ENCODE results near the gene CACNA2D2. TPM values are rescaled to one million over a fixed set of nuclear protein-coding genes. Genes with fewer than 3 reads are reported as not detected.

CACNA2D2 gene
- total and polyA plus RNA-seq, 2 of the 8 experiments (the other 6 are each of a cell fraction or from before 2014, with no cell fraction given): 14.1 to 25.0 TPM

DNA sequence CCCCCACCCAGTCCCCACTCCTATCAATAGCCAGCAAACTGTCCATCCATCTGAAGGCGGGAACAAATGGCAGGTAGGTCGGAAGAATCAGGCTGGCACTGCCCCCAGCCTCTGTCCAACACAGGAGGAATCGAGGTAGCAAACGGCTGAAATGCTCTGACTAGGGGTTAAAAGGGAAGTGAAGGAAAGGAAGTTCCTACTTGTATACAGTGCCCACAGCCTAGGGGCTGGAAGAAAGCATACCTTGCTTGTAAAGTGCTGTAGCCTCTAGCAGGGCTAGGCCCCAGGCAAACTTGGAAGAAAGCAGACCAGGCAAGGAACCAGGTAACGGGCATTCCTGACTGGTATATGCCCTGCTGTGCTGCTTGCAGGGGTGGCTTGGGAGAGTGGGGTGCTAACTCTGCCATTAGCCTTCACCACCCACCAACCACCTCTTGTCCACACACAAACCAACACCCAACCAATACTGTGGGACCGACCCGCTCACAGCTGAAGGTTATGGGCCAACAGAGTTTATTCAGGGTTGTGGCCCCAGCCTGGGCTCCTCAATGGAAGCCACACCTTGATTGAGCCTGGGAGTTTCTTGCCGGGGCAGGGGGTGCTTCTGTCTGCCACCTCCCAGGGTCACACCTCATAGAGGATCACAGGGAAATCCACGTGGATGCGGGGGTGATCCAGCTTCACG, 177.8 kb downstream of the CACNA2D2 start:
- Histone ChIP-seq H2BK120ac (replicated peaks; ENCODE audit: low read depth, low read length) (no peak overlapping the region), H3K79me2 (ENCODE audit: control insufficient read depth in 1 of 2, insufficient read depth in 2 of 2, low read length in 2 of 2) (peaks cover 0 to 13% of the 10 kb centered on the region in 2 experiments; a peak in 2 of 4 replicates), H3K27ac (ENCODE audit: low read depth, low read length) (no peak overlapping the region), H3K18ac (ENCODE audit: extremely low read depth, low read length) (no peak overlapping the region), H3K23ac (ENCODE audit: insufficient read length) (no peak overlapping the region), H3K14ac (ENCODE audit: insufficient read length) (no peak overlapping the region), H3K4me2 (ENCODE audit: insufficient read depth in 1 of 2, low read depth in 2 of 2, low read length in 2 of 2) (no peak overlapping the region), H2BK20ac (ENCODE audit: low read length) (no peak overlapping the region), H4K8ac (ENCODE audit: extremely low read depth, insufficient read depth, low read length) (no peak overlapping the region), H2BK15ac (ENCODE audit: low read length) (no peak overlapping the region), H3K4me3 (ENCODE audit: extremely low read depth in 1 of 4, insufficient read depth in 2 of 4, low read depth in 3 of 4, low read length in 4 of 4) (no peak overlapping the region), H3K27me3 (replicated peaks in 1 of 4; ENCODE audit: control insufficient read depth in 3 of 4, extremely low read depth in 1 of 4, insufficient read depth in 3 of 4, low read length in 3 of 4) (no peaks in the 10 kb centered on the region), H3K79me1 (ENCODE audit: low read depth, low read length) (peaks cover 7% of the 10 kb centered on the region), H3K36me3 (ENCODE audit: control insufficient read depth in 2 of 4, insufficient read depth in 4 of 4, low read length in 3 of 4) (peaks cover 8 to 18% (median 10%) of the 10 kb centered on the region in 4 experiments; a peak in 7 of 8 replicates), H4K91ac (replicated peaks; ENCODE audit: insufficient read length, low read length) (no peak overlapping the region), H3K4me1 (replicated peaks in 1 of 4; ENCODE audit: control insufficient read depth in 3 of 4, insufficient read depth in 4 of 4, low read length in 3 of 4) (peaks cover 0 to 29% (median 14%) of the 10 kb centered on the region in 4 experiments; a peak in 6 of 7 replicates), H3K56ac (replicated peaks; ENCODE audit: insufficient read length, low read depth, low read length) (no peak overlapping the region), H3K4ac (replicated peaks; ENCODE audit: insufficient read length, low read depth, low read length) (no peak overlapping the region), H2AK5ac (ENCODE audit: low read depth, low read length) (no peak overlapping the region), H4K5ac (ENCODE audit: insufficient read length, low read depth, low read length) (no peak overlapping the region), H4K20me1 (replicated peaks in 1 of 2; ENCODE audit: control insufficient read depth in 1 of 2, insufficient read depth in 2 of 2, low read length in 2 of 2) (peaks cover under 1 to 6% of the 10 kb centered on the region in 2 experiments), H2BK12ac (ENCODE audit: low read depth, low read length) (no peak overlapping the region), H3K23me2 (ENCODE audit: low read depth, low read length) (peaks cover 22% of the 10 kb centered on the region), H2AFZ (ENCODE audit: low read length) (no peak overlapping the region), H3K9ac (replicated peaks in 1 of 4; ENCODE audit: extremely low read depth in 1 of 4, low read depth in 3 of 4, low read length in 3 of 4) (no peak overlapping the region), H2BK5ac (ENCODE audit: low read depth, low read length) (no peak overlapping the region), H3K9me3 (ENCODE audit: insufficient read depth in 2 of 2, low read depth in 1 of 2, low read length in 1 of 2) (no peaks in the 10 kb centered on the region)
- no peak for DNase-seq (ENCODE audit: low read depth in 1 of 2, low spot score in 2 of 2)
- no peak for FAIRE-seq
- ChIA-PET CTCF (ENCODE audit: partially characterized antibody) (interaction anchor here (0.8 to 7.5 kb wide), 11 partner anchors 10 to 107 kb away, joined by 3 to 75 read pairs (median 5); partner anchors contain the start of genes HYAL1 and LSMEM2), POLR2A (ENCODE audit: partially characterized antibody) (interaction anchor here (0.8 to 4.3 kb wide), 4 partner anchors 15 to 302 kb away, joined by 3 to 29 read pairs (median 10); partner anchors contain the start of genes HYAL1, IFRD2 and RASSF1)
- WGBS, 2 experiments (ENCODE audit: extremely low coverage in 1 of 2, insufficient coverage in 1 of 2, insufficient read length in 1 of 2, insufficient replicate concordance in 2 of 2, low coverage in 1 of 2, low lambda C conversion rate in 2 of 2, missing lambda C conversion rate in 1 of 2): 92% methylated on average over 11 of the region's 11 CpGs; no CpG with 5 or more reads in 1 of the 2 experiments
- TF ChIP-seq TAF1 (IDR thresholded peaks at IDR 0.05; ENCODE audit: low read depth, low read length) (no peak), BACH1 (IDR thresholded peaks at IDR 0.05; ENCODE audit: low read length) (no peak), CTCF (IDR thresholded peaks at IDR 0.05; ENCODE audit: control extremely low read depth in 1 of 3, insufficient read depth in 1 of 3, low read depth in 1 of 3, low read length in 3 of 3) (no peak), SP1 (IDR thresholded peaks at IDR 0.05; ENCODE audit: low read depth, low read length) (no peak), ASH2L (IDR thresholded peaks at IDR 0.05; ENCODE audit: low read length) (no peak), SIN3A (conservative IDR thresholded peaks at IDR 0.05 in 1 of 2, IDR thresholded peaks at IDR 0.05 in 1 of 2; ENCODE audit: low read depth in 1 of 2, low read length in 2 of 2) (no peak), POLR2AphosphoS5 (IDR thresholded peaks at IDR 0.05; ENCODE audit: low read depth, low read length) (no peak), SIX5 (IDR thresholded peaks at IDR 0.05; ENCODE audit: low read depth, low read length) (no peak), CBX8 (IDR thresholded peaks at IDR 0.05; ENCODE audit: borderline replicate concordance, low read depth, low read length) (no peak)

All from H1 (cell line).